GM10248 (cell line): ENCODE results near the gene TSR2.

ENCODE experiments used
- CTCF ChIA-PET: fragments of 300-600 bp; sonication (Branson Sonifier 250); formaldehyde crosslinking; extraction: SDS; loops from one replicate; lab custom pipeline; 2021; ENCODE audit warnings: antibody characterized with exemption; lab: Yijun Ruan, JAX
- POLR2A ChIA-PET: fragments of 350-650 bp; sonication (Branson Sonifier 250); formaldehyde crosslinking; extraction: SDS; loops from one replicate; lab custom pipeline; 2020; ENCODE audit warnings: antibody characterized with exemption; lab: Yijun Ruan, JAX
- DNase-seq: peaks from one replicate; pipeline ENCODE4 v3.0.0; 2012; ENCODE audit errors: extremely low spot score
- CTCF ChIP-seq: IDR thresholded peaks from 2 replicates; pipeline ENCODE4 v1.5.1; 2012; ENCODE audit warnings: mild to moderate bottlenecking, low read depth; ENCODE audit errors: extremely low read depth, missing control alignments, control extremely low read depth

TSR2 gene

GRCh38 chrX:54452920-54453319 is 12.7 kb downstream of the TSR2 start:
- DNase-seq, result no peak
- TF ChIP-seq CTCF, result no peak
- ChIA-PET CTCF (interaction anchor here (1.0 to 1.9 kb wide), 2 partner anchors 9 to 22 kb away, joined by 3 to 5 read pairs; no protein-coding TSS in a partner anchor), POLR2A (no interaction called here)

GRCh38 chrX:54470054-54470760 is 30.0 kb downstream of the TSR2 start:
- no peak for DNase-seq
- ChIA-PET CTCF (no interaction called here), POLR2A (no interaction called here)
- no peak for TF ChIP-seq CTCF

- no peak for TF ChIP-seq CTCF
- POLR2A ChIA-PET, result no interaction called here
- CTCF ChIA-PET, result no interaction called here
- no peak for DNase-seq
These were observed 34.0 kb downstream of the TSR2 start for GRCh38 chrX:54473993-54474859.

GRCh38 chrX:54479136-54480111 is 39.2 kb downstream of the TSR2 start:
- DNase-seq, result no peak
- ChIA-PET CTCF (interaction anchor here (0.6 kb wide), 1 partner anchor 231 kb away, joined by 3 read pairs; no protein-coding TSS in a partner anchor), POLR2A (no interaction called here)
- no peak for TF ChIP-seq CTCF

- DNase-seq, result no peak
- ChIA-PET POLR2A (no interaction called here), CTCF (no interaction called here)
- TF ChIP-seq CTCF, result no peak
These were observed 42.8 kb downstream of the TSR2 start for GRCh38 chrX:54482839-54483593.
